AG08395 (cell line): ENCODE data around the gene MCAM.

ENCODE experiments used
- DNase-seq: peaks from one replicate; pipeline ENCODE4 v3.0.0; 2012; ENCODE audit warnings: mixed read lengths, low spot score

MCAM gene

GRCh38 chr11:119262668-119263351 is 54.1 kb downstream of the MCAM start:
- DNase-seq, result peak; percentile 36

GRCh38 chr11:119258983-119259382 is 57.9 kb downstream of the MCAM start:
- no peak for DNase-seq
